Vagina (tissue), 2 donors: ENCODE measurements around the gene NANOGP8.

Source experiments
- POLR2A ChIP-seq, 2 donors: fragments of 450-650 bp; IDR thresholded peaks; one replicate each; pipeline ENCODE4 v1.6.1; 2017; ENCODE audit warnings: antibody characterized with exemption in 2 of 2, mild to moderate bottlenecking in 2 of 2, moderate library complexity in 2 of 2
- POLR2AphosphoS5 ChIP-seq, 2 donors: sonication (generic); formaldehyde crosslinking; IDR thresholded peaks; one replicate each; pipeline ENCODE4 v1.9.0; 2017; ENCODE audit warnings: antibody characterized with exemption in 2 of 2, mild to moderate bottlenecking in 2 of 2, low read depth in 1 of 2; ENCODE audit not compliant: insufficient read depth in 1 of 2
- TF ChIP-seq, protein P1 (sequence below), 3 experiments: fragments of 450-650 bp in 2 of 3; fragments of 200-600 bp in 1 of 3; sonication (generic) in 1 of 3; IDR thresholded peaks; one replicate each; pipeline ENCODE4 v1.5.1; 2017 to 2019; ENCODE audit warnings: antibody characterized with exemption in 3 of 3, mild to moderate bottlenecking in 2 of 3, moderate library complexity in 2 of 3

DNA sequence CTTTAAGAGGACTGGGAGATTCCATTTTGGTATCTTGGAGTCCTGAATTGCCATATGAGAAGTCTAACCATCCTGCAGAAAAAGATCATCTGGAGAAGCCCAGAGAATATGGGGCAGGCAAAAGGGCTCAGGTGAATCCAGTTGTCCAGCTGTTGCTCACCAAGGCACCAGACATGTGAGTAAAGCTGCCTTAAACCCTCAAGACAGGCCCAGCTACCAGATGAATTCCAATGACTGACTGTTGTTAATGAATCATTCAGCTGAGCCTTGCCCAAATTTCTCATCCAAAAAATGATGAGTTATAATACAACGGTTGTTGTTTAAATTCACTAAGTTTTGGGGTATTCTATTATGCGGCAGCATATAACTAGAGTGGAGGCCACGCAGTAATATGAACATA, 22.0 kb upstream of the NANOGP8 start:
- TF ChIP-seq, protein P1, sequence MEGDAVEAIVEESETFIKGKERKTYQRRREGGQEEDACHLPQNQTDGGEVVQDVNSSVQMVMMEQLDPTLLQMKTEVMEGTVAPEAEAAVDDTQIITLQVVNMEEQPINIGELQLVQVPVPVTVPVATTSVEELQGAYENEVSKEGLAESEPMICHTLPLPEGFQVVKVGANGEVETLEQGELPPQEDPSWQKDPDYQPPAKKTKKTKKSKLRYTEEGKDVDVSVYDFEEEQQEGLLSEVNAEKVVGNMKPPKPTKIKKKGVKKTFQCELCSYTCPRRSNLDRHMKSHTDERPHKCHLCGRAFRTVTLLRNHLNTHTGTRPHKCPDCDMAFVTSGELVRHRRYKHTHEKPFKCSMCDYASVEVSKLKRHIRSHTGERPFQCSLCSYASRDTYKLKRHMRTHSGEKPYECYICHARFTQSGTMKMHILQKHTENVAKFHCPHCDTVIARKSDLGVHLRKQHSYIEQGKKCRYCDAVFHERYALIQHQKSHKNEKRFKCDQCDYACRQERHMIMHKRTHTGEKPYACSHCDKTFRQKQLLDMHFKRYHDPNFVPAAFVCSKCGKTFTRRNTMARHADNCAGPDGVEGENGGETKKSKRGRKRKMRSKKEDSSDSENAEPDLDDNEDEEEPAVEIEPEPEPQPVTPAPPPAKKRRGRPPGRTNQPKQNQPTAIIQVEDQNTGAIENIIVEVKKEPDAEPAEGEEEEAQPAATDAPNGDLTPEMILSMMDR (IDR thresholded peaks at IDR 0.05) = no peak
- TF ChIP-seq POLR2A (IDR thresholded peaks at IDR 0.05) (no peak), POLR2AphosphoS5 (IDR thresholded peaks at IDR 0.05; ENCODE audit: insufficient read depth in 1 of 2, low read depth in 1 of 2) (no peak)
